Measurements from ENCODE around the gene DIPK1B. TPM values are rescaled to one million over a fixed set of nuclear protein-coding genes. Genes with fewer than 3 reads are reported as not detected.

DIPK1B gene
- total RNA-seq, 1 experiment from 2014 or later: 26.3 TPM

GRCh38 chr9:136690104-136690805 lies 22.1 kb upstream of the DIPK1B start:
- ChIA-PET POLR2A (ENCODE audit: unreplicated experiment) (no interaction called here), CTCF (no interaction called here)
- Histone ChIP-seq H3F3A (ENCODE audit: low read length, unreplicated experiment) (no peaks in the 10 kb centered on the region), H3K4me1 (ENCODE audit: insufficient read depth, low read length) (peaks cover 41% of the 10 kb centered on the region), H3K27ac (ENCODE audit: low read length) (no peak overlapping the region), H3K79me2 (ENCODE audit: low read length) (peaks cover 16% of the 10 kb centered on the region), H3K4me3 (ENCODE audit: low read length) (no peak overlapping the region), H3K36me3 (ENCODE audit: low read depth, low read length) (no peaks in the 10 kb centered on the region), H3K9ac (ENCODE audit: low read length) (no peak overlapping the region), H3K9me2 (replicated peaks; ENCODE audit: low read length) (no peaks in the 10 kb centered on the region), H3K4me2 (ENCODE audit: low read length) (no peak overlapping the region), H4K20me1 (ENCODE audit: low read length) (0 out of 2 replicates have a peak, but pooled peaks cover 5% of the 10 kb centered on the region), H2AFZ (ENCODE audit: low read length) (no peak overlapping the region), H3K9me3 (ENCODE audit: low read length) (no peaks in the 10 kb centered on the region), H3K27me3 (ENCODE audit: low read length) (no peaks in the 10 kb centered on the region)
- no TSS peak for BruUV-seq (replicated peaks)
- DNase-seq (no peak), ATAC-seq (no peak)
- TF ChIP-seq EZH2 (IDR thresholded peaks at IDR 0.05; ENCODE audit: low read length, unreplicated experiment) (no peak), EZH2phosphoT487 (IDR thresholded peaks at IDR 0.05; ENCODE audit: borderline replicate concordance, low read length) (no peak)
- TF ChIP-seq, protein P1, sequence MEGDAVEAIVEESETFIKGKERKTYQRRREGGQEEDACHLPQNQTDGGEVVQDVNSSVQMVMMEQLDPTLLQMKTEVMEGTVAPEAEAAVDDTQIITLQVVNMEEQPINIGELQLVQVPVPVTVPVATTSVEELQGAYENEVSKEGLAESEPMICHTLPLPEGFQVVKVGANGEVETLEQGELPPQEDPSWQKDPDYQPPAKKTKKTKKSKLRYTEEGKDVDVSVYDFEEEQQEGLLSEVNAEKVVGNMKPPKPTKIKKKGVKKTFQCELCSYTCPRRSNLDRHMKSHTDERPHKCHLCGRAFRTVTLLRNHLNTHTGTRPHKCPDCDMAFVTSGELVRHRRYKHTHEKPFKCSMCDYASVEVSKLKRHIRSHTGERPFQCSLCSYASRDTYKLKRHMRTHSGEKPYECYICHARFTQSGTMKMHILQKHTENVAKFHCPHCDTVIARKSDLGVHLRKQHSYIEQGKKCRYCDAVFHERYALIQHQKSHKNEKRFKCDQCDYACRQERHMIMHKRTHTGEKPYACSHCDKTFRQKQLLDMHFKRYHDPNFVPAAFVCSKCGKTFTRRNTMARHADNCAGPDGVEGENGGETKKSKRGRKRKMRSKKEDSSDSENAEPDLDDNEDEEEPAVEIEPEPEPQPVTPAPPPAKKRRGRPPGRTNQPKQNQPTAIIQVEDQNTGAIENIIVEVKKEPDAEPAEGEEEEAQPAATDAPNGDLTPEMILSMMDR (conservative IDR thresholded peaks at IDR 0.05; ENCODE audit: low read depth, low read length): no peak
- intact Hi-C loops (cut with micrococcal nuclease): loop anchor here (5.0 kb wide), 1 partner anchor 203 kb away; no protein-coding TSS in a partner anchor

GRCh38 chr9:136690806-136691261 lies 21.5 kb upstream of the DIPK1B start:
- BruUV-seq (replicated peaks): no TSS peak
- H3F3A ChIP-seq (ENCODE audit: low read length, unreplicated experiment): no peaks in the 10 kb centered on the region
- H2AFZ ChIP-seq (ENCODE audit: low read length): no peak overlapping the region
- H4K20me1 ChIP-seq (ENCODE audit: low read length): 0 out of 2 replicates have a peak, but pooled peaks cover 2% of the 10 kb centered on the region
- ChIA-PET CTCF (no interaction called here), POLR2A (ENCODE audit: unreplicated experiment) (no interaction called here)
- no peak overlapping the region for H3K4me3 ChIP-seq (ENCODE audit: low read length)
- DNase-seq (no peak), ATAC-seq (no peak)
- H3K36me3 ChIP-seq (ENCODE audit: low read depth, low read length): no peaks in the 10 kb centered on the region
- intact Hi-C loops (cut with micrococcal nuclease): loop anchor here (5.0 kb wide), 1 partner anchor 204 kb away; no protein-coding TSS in a partner anchor
- H3K9ac ChIP-seq (ENCODE audit: low read length): no peak overlapping the region
- H3K79me2 ChIP-seq (ENCODE audit: low read length): peaks cover 10% of the 10 kb centered on the region
- H3K9me3 ChIP-seq (ENCODE audit: low read length): no peaks in the 10 kb centered on the region
- no peak overlapping the region for H3K4me2 ChIP-seq (ENCODE audit: low read length)
- peaks cover 41% of the 10 kb centered on the region for H3K4me1 ChIP-seq (ENCODE audit: insufficient read depth, low read length)
- TF ChIP-seq, protein P1 (conservative IDR thresholded peaks at IDR 0.05; ENCODE audit: low read depth, low read length): no peak
- no peak for TF ChIP-seq EZH2 (IDR thresholded peaks at IDR 0.05; ENCODE audit: low read length, unreplicated experiment)
- no peak for TF ChIP-seq EZH2phosphoT487 (IDR thresholded peaks at IDR 0.05; ENCODE audit: borderline replicate concordance, low read length)
- no peaks in the 10 kb centered on the region for H3K9me2 ChIP-seq (replicated peaks; ENCODE audit: low read length)
- H3K27ac ChIP-seq (ENCODE audit: low read length): no peak overlapping the region
- H3K27me3 ChIP-seq (ENCODE audit: low read length): no peaks in the 10 kb centered on the region
